Measurements from ENCODE around the gene ALG11.
A peak's percentile ranks its signal among the peaks of the same experiment; 100 is the strongest.
"Not testable (repeated sequence)": the region's sequence is repeated elsewhere in the genome, so short reads cannot be mapped to it uniquely, and the experiment has no call there.

Gene ALG11, protein sequence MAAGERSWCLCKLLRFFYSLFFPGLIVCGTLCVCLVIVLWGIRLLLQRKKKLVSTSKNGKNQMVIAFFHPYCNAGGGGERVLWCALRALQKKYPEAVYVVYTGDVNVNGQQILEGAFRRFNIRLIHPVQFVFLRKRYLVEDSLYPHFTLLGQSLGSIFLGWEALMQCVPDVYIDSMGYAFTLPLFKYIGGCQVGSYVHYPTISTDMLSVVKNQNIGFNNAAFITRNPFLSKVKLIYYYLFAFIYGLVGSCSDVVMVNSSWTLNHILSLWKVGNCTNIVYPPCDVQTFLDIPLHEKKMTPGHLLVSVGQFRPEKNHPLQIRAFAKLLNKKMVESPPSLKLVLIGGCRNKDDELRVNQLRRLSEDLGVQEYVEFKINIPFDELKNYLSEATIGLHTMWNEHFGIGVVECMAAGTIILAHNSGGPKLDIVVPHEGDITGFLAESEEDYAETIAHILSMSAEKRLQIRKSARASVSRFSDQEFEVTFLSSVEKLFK

DNA sequence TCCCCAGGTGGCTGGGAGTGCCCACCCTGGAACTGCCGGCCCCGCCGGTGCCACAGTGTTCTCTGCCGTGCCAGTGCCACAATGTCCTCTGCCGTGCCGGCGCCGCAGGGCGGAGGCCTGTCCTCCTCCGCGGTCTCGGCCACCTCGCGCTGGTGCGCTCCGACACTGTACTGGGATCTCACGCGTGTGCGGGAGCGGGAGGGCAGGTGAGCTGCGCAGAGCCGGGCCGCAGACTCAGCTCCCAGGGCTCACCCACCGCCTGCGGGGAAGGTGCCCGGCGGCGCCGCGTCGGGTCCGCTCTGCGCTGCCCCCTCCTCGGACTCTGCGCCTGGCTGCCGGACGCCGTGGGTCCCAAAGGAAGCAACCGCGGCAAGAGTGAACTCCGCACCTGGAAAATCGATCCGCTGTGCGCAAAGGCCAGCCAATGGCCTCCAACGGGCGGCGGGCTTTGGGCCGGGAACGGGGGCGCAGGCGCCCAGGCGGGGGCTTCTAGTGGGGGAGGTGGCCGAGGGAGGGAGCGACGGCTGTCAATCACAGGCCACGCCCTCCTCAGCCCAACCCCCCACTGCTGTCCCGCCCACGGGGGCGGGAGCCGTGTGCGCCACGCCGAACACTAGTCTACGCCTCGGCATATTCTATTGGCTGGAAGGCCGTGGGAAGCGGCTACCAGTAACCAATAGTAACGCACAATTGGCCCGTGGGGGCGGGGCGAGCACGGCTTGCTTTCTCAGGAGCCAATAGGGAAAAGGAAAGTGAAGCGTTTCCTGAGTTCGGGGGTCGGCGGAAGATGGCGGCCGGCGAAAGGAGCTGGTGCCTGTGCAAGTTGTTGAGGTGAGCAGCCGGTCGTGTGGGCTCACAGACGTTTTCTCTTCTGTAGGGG is at the start of gene ALG11:
Gene ALG11 (plus strand): TSS at position 767 of the 880 bp plus-strand sequence. CDS start 21 bp downstream, at position 788.
- peak; percentile 100 for DNase-seq

DNA sequence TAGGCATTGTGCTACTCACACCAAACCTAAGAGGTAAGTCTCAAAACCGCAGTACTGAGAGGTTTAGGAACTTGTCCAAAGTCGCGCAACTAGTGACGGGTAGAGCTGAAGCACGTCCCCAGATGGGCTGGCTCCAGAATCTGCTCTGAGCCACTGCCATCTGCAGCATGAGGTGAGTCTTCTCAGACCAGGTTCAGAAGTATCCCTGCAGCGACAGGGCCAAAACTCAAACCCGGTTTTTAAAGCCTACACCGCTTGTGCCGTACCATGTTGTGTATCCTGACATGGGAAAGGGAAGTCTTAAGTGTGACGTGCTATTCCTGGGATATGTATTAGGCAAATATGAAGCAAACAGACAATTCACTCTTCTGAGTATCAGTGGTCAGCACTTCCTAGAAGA is 46.0 kb upstream of the ALG11 start:
- DNase-seq = no peak

DNA sequence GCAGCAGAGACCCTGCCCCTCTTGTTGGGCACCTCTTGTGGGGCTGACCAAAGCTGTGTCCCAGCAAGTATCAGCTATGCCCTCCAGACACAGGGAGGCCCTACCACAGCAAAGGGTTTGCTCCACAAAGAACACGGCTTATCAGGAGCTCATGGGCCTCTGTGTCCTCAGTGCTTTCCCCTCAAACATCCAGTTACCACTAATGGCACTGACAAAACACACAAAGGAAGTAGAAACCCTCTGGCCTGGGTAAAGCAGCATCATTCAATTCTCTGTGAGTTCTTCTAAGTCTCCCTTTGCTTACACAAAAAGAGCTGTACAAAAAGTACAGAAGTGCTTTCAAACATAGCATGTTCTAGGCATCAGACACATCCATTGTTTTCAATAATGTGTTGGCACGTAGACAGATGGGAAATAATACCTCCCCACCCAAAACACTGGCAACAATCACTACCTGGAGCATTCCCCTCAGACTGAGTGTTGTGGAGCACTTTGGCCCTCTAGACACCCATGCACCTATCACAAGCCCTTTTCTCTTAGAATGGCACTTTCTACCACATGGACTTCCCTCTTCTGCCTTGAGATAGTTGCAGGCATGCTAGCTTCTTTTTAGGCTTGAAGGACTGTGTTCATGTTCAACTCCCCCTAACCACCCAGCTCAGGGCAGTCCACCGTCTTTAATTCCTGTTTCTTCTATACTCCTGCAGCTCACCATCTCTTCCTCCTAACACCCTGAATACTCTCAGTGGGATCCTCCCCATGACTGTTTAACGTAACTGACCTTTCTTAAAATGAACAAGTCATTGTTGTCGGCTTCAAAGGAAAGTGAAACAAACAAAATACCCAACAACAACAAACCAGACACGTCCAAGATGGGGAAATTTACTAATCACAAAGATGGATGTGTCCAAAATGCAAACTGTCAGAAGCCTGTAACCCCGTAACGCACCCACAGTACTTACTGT is 44.4 kb upstream of the ALG11 start:
- DNase-seq = no peak

DNA sequence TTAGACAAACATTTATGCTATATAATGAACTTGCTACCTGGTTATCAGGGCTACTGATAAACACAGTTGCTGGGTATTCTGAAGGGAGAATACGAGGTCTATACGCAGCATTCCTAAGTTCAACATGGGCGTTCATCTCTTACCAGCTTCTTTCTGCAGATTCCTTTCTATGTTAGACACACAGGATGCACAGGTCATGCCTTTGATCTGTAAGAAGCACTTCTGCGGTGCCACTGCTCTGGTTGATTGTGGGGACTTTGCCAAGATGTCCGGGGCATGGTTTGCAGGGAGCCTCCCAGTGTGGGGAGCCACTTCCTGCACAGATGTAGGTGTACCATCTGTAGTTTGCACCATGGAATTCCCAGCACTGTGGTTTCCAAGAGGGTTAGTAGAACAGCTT is 41.8 kb upstream of the ALG11 start:
- no peak for DNase-seq

DNA sequence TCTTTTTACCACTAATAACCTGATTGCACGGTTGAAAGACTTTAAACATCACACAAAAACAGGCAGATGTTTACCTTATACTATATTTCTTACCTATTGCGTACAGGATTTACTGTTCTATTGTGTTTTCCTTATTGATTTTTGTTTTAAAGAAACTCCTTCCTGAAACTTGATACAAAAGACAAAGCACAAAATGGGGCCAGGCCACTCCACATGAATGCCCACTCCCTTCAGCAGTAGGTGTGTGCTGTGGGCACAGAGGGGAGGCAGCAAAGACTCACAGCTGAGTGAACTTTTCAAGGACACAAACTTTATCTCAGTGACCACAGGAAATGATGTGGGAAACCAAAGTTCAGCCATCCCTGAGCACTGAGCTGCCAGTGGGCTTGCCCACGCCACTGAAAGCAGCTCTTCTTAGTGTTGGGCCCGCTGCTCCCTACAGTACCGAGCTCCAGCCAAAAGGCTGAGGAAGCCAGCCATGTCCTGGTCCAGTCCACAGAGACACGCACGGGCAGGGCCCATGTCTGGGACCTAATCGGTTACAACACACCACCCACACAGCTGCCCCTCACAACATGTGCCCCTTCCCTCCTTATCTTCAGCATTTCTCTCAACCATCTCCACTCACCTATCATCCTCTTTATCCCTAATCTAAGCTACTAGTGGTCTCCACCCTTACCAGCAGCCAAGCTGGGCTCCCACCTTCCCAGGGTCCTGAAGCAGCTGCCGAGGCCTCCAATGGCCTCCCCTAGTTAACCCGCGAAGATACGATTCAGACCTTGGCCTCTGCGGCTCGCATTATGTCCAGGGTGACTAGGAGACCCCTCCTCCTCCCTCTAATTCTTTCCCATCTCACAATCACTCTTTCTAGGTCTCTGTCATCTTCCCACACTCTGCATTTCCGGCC is 40.4 kb upstream of the ALG11 start:
- DNase-seq = no peak

DNA sequence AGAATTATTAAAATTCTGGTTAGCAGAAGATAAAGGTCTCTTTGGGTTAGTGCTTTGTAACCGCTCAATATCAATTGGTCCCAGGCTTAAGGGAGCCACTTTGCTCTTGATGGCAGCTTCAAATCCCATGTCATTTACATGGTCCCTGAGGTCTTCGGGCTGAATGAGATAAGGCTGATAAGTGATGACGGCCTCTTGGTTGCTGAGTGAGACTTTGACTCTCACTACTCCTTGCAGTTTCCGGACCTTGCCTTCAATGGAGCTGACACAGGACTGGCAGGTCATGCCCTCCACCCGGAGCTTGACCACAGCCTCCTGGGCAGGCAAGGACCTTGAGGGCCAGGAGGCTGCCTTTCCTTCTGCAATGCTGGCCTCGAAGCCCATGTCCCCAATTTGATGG is 37.7 kb upstream of the ALG11 start:
- no peak for DNase-seq

DNA sequence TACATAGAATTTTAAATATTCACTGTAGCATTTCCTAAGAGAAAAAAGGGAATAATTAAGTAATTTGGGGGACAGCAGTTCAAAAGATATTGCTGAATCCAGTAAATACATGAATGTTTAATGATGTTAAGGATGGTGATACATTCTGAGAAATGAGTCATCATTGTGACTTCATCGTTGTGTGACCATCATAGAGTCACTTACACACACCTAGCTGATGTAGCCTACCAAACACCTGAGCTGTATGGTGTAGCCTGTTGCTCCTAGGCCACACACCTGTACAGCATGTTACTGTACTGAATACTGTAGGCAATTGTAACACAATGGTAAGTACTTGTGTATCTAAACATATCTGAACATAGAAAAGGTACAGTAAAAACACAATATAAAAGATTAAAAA is 35.8 kb upstream of the ALG11 start:
- DNase-seq = no peak

DNA sequence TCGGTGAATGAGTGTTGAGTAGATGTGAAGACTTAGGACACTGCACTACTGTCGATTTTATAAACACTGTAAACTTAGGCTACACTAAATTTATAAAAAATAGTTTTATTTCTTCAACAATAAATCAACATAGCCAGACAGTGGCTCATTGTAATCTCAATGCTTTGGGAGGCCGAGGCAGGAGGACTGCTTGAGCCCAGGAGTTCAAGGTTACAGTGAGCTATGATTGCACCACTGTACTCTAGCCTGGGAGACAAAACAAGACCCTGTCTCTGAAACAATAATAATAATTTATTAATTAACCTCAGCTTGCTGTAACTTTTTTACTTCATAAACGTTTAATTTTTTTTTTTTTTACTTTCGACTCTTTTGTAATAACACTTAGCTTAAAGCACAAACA is 35.3 kb upstream of the ALG11 start:
- DNase-seq = no peak

DNA sequence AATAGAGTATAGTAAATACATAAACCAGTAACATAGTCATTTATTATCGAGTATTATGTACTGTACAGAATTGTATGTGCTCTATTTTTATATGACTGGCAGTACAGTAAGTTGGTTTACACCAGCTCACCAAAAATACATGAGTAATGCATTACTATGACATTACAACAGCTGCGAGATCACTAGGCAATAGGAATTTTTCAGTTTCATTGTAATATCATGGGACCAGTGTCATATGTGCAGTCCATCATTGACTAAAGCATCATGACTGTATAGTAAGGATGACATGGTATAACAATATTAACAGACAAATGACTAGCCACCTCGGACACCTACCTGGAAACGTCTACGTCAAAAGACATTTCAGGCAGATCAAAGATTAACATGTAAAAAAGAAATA is 34.6 kb upstream of the ALG11 start:
- no peak for DNase-seq

DNA sequence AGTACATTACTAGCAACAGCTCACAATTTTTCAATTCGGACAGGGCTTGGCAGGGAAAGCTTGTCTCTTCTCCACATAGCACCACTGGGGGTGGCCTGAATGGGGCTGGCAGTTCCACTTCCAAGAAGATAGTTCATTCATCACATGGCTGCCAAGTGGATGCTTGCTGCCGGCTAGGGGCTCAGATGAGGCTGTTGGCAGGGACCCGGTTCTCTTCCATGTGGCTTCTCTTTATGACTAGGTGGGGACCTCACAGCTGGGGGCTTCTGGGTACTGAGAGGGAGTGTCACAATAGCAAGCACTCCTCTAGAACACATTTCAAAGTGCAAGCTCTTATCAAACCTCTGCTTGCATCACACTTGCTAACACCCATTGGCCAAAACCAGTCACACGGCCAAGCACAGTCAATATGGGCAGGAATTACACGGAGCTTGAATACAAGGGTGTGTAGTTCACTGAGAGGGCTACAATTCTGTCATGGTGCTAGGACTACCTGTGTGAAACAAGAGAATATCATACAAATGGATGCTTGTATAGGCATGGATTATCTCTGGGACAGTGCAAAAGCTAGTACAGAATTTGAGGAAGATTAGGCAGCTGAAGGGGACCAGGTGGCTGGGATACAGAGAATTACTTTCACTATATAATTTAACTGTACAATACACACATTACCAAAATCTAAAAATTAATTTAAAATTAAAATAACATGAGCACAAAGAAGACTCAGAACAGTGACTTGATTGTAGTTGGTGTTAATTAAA is 33.2 kb upstream of the ALG11 start:
- DNase-seq = no peak

DNA sequence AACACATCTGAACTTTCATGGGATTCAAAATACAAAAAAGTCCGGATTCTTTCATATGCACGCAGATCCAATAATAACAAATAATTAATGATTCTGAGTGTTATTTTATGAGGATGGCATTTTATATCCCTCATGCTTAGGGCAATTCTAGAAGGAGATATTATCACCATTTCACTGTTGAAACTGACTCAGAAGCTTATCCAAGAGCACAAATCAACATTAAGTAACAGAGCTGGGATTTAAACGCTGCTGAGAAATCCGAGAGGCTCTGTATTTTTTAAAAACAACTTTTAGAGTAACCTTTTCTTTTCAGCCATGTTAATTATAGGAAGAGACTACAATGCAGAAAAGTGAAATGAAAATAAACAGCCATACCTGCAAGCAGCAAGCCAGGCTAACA is 31.3 kb upstream of the ALG11 start:
- DNase-seq = no peak

DNA sequence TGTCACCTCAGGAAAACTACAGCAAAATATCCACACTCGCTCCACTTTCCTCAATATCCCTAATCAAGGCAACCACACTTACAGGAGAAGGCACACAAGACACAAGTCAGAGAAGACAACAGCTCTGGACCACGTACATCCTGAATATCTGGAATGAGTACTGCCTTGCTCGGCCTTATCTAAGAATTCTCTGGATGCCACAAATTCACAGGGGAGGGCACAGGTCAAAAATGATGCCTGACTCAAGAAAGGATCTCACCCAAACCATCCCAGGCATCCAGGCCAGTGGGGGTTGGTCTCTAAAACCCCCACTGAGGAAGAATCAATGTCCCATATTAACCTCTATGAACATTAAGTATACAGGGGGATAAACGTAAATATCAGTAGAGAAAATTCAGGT is 30.8 kb upstream of the ALG11 start:
- no peak for DNase-seq

DNA sequence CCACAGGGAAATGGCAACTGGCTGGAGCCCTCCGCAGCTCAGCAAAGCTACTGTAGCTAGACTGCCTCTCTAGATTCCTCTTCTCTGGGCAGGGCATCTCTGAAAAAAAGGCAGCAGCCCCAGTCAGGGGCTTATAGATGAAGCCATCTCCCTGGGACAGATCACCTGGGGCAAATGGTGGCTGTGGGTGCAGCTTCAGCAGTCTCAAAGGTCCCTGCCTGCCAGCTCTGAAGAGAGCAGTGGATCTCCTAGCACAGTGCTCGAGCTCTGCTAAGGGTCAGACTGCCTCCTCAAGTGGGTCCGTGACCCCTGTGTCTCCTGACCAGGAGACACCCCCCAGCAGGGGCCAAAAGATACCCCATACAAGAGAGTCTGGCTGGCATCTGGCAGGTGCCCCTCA is 28.9 kb upstream of the ALG11 start:
- not testable (repeated sequence) for DNase-seq

DNA sequence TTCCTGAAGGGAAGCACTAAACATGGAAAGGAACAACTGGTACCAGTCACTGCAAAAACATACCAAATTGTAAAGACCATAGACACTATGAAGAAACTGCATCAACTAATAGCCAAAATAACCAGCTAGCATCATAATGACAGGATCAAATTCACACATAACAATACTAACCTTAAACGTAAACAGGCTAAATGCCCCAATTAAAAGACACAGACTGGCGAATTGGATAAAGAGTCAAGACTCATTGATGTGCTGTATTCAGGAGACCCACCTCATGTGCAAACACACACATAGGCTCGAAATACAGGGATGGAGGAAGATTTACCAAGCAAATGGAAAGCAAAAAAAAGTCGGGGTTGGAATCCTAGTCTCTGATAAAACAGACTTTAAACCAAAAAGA is 27.3 kb upstream of the ALG11 start:
- DNase-seq = not testable (repeated sequence)

DNA sequence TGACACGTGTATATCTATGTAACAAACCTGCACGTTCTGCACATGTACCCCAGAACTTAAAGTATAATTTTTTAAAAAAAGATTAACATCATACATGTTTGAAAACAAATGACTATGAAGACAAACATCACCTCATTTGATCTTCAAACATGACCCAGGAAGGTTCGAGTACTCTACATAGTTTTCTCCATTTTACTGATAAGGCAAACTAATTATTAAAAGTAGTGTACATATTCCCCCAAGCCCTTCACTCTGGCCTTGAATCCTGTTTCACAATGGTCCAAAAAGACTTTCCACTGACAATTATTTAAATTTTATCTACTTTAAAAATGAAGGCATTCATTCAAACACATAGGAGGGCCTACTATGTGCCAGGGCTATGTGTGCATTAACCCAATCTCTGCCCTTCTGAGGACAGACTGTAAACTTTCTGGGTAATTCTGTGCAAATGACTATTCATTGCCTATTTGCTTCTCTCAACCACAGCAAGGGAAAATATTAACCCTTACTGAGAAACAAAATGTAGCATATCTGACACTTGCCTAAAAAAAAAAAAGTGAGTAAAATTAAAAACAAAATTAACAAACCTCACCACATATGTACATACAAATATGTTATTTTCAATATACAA is 23.1 kb upstream of the ALG11 start:
- DNase-seq = no peak

DNA sequence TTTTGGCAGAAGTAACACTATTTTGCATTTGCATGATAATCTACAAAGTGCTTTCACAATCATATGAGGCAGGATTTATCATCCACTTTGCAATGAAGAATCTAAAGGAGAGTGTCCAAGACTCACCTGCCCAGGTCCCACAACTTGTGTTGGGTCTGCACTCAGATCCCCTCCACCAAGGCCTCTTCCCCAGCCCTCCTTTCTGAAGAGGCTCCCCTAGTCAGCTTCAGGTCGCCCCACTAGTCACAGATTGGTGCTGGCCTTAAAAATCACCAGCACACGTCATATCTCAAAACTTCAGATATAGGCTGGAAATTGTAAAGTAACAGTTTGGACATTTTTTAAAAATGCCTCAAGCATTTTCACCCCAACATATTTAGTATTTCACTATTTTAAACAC is 18.5 kb upstream of the ALG11 start:
- no peak for DNase-seq

DNA sequence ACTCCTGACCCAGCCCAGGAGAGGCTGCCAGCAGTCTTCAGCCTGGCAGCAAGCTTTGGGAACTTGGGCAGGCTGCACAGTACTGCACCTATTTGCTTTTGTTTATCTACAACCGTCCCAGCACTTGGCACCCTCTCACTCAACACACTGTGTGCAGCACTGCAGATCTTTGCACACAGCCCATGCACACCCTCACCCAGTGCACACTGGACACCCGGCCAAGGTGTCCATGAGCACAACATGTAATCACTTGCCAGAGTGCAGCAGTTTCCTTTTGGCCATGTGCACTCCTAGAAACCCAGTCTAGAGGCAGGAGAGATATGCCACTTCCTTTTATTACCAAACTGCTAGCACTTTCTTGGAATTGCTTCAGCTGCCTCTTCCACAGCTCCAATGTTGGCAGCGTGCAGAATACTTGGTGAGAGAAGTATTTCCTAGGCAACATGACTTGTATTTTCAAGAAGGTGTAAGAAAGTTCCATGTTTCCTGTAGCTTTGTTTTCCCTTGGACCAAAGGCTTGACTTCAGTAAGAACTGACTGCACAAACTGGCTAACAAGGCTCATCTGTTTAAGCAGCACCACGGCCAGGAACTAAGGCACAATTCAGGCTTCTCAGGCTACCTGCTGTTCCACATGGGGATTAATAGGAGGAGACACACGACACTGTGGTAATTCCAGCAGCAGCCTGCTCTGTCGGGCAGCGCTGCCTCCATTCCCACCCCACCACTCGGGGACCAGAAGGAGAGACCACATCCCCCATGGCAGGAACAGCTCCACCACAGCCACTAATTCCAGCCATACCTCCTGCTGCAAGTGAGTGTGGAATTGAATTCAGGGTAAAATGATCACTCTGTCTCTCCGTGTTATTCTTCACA is 16.3 kb upstream of the ALG11 start:
- DNase-seq = no peak

DNA sequence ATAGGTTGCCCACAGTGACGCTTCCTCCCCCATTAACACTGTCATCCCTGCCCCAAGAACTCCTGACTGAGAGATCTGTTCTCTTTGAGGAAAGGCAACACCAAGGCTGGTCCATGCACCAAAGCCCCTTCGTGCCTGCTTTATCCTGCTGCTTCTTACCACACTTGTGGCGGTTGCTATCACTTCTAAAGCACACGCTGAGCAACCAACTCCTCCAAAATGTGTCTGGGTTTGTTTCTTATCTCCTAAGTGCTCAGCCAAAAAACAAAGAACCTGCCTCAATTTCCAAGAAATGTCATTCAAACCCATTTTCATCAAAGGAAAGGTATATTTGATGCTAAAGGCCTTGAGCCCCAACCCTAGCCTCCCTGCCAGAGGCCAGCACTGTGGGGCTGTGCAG is 15.6 kb upstream of the ALG11 start:
- no peak for DNase-seq

DNA sequence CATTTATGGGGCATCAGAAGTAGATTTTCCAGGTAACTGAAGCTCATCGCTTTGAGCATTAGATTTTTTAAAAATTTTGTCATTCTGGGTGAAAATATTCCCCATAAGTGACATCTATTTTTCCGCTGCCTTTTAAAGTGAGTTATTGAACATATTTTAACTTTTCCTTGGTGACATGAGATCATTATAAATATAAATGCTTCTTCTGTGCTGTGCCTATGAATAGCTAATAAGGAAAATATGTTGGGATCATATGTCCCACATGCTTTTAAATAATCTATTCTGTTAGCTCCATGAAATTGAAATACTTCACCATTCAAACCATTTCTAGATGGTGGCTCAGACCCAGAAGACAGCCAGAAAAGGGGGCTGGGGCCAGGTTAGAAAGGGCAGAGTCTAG is 15.0 kb upstream of the ALG11 start:
- DNase-seq = no peak
